ENCODE results near the gene PCIF1. TPM values are rescaled to one million over a fixed set of nuclear protein-coding genes. Genes with fewer than 3 reads are reported as not detected.

PCIF1 gene
- total RNA-seq, 4 donors from 2014 or later = 52.2 to 59.0 (median 53.0) TPM

GRCh38 chr20:45937765-45938164 lies 3.3 kb downstream of the PCIF1 start:
- Histone ChIP-seq H3K27me3 (no peaks in the 10 kb centered on the region), H3K4me1 (peaks cover 0 to 37% (median 17%) of the 10 kb centered on the region in 4 donors), H3K4me3 (no peak overlapping the region), H3K9me3 (no peaks in the 10 kb centered on the region), H3K36me3 (peaks cover 14 to 58% (median 34%) of the 10 kb centered on the region in 3 donors), H3K27ac (no peak overlapping the region)
- WGBS, 2 donors = 53 to 55% methylated on average over 2 of the region's 2 CpGs
- DNase-seq (ENCODE audit: low spot score in 2 of 2) = no peak
- no peak for TF ChIP-seq POLR2A (IDR thresholded peaks at IDR 0.05)
- no peak for TF ChIP-seq CTCF (IDR thresholded peaks at IDR 0.05)
- TF ChIP-seq EP300 (IDR thresholded peaks at IDR 0.05) = no peak

DNA sequence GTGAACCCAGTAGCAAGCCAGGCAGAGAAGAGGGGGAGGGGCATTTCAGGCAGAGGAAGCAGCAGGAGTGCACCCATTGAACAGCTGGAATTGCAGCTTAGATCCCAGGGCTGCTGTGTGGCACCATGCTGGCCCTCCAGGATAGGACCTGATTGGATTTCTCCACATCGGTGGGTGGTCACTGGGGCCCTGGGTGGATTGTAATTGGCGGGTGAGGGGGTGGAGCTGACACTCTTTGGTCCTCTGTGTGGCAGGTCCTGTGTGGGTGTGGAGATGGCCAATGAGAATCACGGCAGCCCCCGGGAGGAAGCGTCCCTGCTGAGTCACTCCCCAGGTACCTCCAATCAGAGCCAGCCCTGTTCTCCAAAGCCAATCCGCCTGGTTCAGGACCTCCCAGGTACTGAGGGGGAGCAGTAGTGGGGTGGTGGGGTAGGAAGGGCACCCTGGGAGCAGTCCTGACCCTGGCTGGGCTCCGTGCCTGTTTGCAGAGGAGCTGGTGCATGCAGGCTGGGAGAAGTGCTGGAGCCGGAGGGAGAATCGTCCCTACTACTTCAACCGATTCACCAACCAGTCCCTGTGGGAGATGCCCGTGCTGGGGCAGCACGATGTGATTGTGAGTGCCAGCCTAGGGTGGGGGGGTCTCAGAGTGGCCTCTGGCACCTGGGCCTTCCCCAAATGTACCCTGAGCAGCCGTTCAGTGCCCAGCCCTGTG lies 4.4 kb downstream of the PCIF1 start:
- no peak for DNase-seq (ENCODE audit: low spot score in 2 of 2)
- Histone ChIP-seq H3K4me1 (peaks cover 0 to 26% (median 8%) of the 10 kb centered on the region in 4 donors), H3K27ac (no peak overlapping the region), H3K9me3 (no peaks in the 10 kb centered on the region), H3K27me3 (no peaks in the 10 kb centered on the region), H3K4me3 (no peak overlapping the region), H3K36me3 (peaks cover 14 to 69% (median 42%) of the 10 kb centered on the region in 3 donors)
- no peak for TF ChIP-seq POLR2A (IDR thresholded peaks at IDR 0.05)
- TF ChIP-seq CTCF (IDR thresholded peaks at IDR 0.05) = no peak
- TF ChIP-seq EP300 (IDR thresholded peaks at IDR 0.05) = no peak
- 82 to 92% methylated on average over 13 of the region's 13 CpGs for WGBS, 2 donors

DNA sequence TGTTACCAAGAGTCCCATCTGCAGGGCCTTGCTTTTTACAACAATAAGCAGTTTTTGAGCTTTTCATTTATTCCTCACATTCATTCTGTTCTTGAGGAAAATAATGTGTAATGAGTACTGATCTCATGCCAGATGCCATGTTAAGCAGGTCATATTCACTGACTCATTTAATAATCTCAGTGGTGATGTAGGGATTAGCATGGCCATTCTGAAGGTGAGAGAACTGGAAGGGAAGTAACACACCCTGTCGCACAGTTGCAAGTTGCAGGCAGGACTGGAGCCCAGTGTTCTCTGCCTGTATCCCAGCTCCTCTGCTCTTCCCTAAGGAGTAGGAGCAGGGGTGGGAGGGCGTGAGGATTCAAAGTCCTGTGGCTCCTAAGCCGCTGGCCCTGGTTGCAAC lies 5.6 kb downstream of the PCIF1 start:
- H3K9me3 ChIP-seq = no peaks in the 10 kb centered on the region
- peaks cover 14 to 81% (median 49%) of the 10 kb centered on the region in 3 donors for H3K36me3 ChIP-seq
- no peak for DNase-seq (ENCODE audit: low spot score in 2 of 2)
- H3K4me3 ChIP-seq = no peak overlapping the region
- peaks cover 0 to 26% (median 8%) of the 10 kb centered on the region in 4 donors for H3K4me1 ChIP-seq
- no peak overlapping the region for H3K27ac ChIP-seq
- WGBS, 2 donors = 93 to 95% methylated on average over 1 to 3 of the region's 3 CpGs
- no peaks in the 10 kb centered on the region for H3K27me3 ChIP-seq
- TF ChIP-seq EP300 (IDR thresholded peaks at IDR 0.05) = no peak
- no peak for TF ChIP-seq CTCF (IDR thresholded peaks at IDR 0.05)
- TF ChIP-seq POLR2A (IDR thresholded peaks at IDR 0.05) = no peak

DNA sequence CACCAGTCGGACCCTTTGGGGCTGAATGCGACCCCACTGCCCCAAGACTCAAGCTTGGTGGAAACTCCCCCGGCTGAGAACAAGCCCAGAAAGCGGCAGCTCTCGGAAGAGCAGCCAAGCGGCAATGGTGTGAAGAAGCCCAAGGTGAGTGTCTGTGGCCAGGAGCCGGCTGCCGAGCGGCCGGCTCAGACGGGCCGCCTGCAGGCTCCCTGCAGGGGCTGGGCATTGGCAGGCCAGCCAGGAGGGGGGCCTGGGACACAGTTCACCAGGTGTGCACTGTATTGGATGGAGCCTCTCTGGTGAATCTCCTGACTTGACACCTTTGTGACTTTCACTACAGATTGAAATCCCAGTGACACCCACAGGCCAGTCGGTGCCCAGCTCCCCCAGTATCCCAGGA lies 6.0 kb downstream of the PCIF1 start:
- Histone ChIP-seq H3K36me3 (peaks cover 14 to 85% (median 51%) of the 10 kb centered on the region in 3 donors), H3K4me3 (no peak overlapping the region), H3K4me1 (peaks cover 0 to 27% (median 8%) of the 10 kb centered on the region in 4 donors), H3K9me3 (no peaks in the 10 kb centered on the region), H3K27me3 (no peaks in the 10 kb centered on the region), H3K27ac (no peak overlapping the region)
- 86 to 88% methylated on average over 13 of the region's 13 CpGs for WGBS, 2 donors
- DNase-seq (ENCODE audit: low spot score in 2 of 2) = no peak
- TF ChIP-seq EP300 (IDR thresholded peaks at IDR 0.05) (no peak), CTCF (IDR thresholded peaks at IDR 0.05) (no peak), POLR2A (IDR thresholded peaks at IDR 0.05) (no peak)

DNA sequence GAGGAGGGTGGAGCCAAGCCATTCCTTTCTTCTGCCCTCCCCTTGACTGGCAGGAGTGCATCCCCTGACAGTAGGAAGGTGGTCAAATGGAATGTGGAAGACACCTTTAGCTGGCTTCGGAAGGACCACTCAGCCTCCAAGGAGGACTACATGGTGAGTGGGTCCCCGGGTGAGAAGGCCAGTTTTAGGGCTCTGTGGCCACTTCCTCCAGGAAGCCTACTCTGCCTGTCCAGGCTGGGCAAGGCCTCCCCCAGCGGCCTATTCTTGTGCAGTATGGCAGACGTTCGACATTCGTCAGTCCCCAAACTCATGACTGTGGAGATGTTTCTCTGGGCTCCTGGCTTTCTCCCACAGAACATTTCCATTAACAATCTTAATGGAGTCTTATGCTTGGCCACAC lies 9.1 kb downstream of the PCIF1 start:
- Histone ChIP-seq H3K4me1 (peaks cover 0 to 26% (median 2%) of the 10 kb centered on the region in 4 donors), H3K36me3 (peaks cover 9 to 100% (median 65%) of the 10 kb centered on the region in 3 donors), H3K9me3 (no peaks in the 10 kb centered on the region), H3K27me3 (no peaks in the 10 kb centered on the region), H3K4me3 (no peak overlapping the region), H3K27ac (no peak overlapping the region)
- WGBS, 2 donors = 87 to 90% methylated on average over 6 of the region's 6 CpGs
- no peak for TF ChIP-seq EP300 (IDR thresholded peaks at IDR 0.05)
- no peak for TF ChIP-seq CTCF (IDR thresholded peaks at IDR 0.05)
- TF ChIP-seq POLR2A (IDR thresholded peaks at IDR 0.05) = no peak
- no peak for DNase-seq (ENCODE audit: low spot score in 2 of 2)

All from tibial nerve (tissue), 4 donors.